ENCODE measurements around the gene TDRD7. TPM values are rescaled to one million over a fixed set of nuclear protein-coding genes. Genes with fewer than 3 reads are reported as not detected.

The TDRD7 gene
- total and polyA plus RNA-seq, 2 of the 8 experiments (the other 6 are each of a cell fraction or from before 2014, with no cell fraction given): 1.2 to 2.3 TPM

DNA sequence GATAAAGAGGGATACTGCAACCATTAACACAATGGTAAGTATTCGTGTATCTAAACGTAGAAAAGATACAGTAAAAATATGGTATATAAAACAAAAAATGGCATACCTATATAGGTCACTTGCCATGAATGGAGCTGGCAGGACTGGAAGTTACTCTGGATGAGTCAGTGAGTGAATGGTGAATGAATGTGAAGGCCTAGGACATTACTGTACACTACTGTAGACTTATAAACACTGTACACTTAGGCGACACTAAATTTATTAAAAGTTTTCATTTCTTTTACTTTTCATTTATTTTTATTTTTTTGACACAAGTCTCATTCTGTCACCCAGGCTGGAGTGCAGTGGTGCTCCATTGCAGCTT is 14.1 kb downstream of the TDRD7 start:
- FAIRE-seq (no peak), DNase-seq (ENCODE audit: low read depth in 1 of 2, low spot score in 2 of 2) (no peak)
- Histone ChIP-seq H3K23me2 (ENCODE audit: low read depth, low read length) (no peaks in the 10 kb centered on the region), H2BK15ac (ENCODE audit: low read length) (no peak overlapping the region), H3K27ac (ENCODE audit: low read depth, low read length) (no peak overlapping the region), H4K20me1 (replicated peaks in 1 of 2; ENCODE audit: control insufficient read depth in 1 of 2, insufficient read depth in 2 of 2, low read length in 2 of 2) (no peaks in the 10 kb centered on the region), H2AFZ (ENCODE audit: low read length) (no peak overlapping the region), H2AK5ac (ENCODE audit: low read depth, low read length) (no peak overlapping the region), H3K9ac (replicated peaks in 1 of 4; ENCODE audit: extremely low read depth in 1 of 4, low read depth in 3 of 4, low read length in 3 of 4) (no peak overlapping the region), H3K4me2 (ENCODE audit: insufficient read depth in 1 of 2, low read depth in 2 of 2, low read length in 2 of 2) (no peak overlapping the region), H3K9me3 (ENCODE audit: insufficient read depth in 2 of 2, low read depth in 1 of 2, low read length in 1 of 2) (no peaks in the 10 kb centered on the region), H3K4me3 (ENCODE audit: extremely low read depth in 1 of 4, insufficient read depth in 2 of 4, low read depth in 3 of 4, low read length in 4 of 4) (no peak overlapping the region), H3K4ac (replicated peaks; ENCODE audit: insufficient read length, low read depth, low read length) (no peak overlapping the region), H3K4me1 (replicated peaks in 1 of 4; ENCODE audit: control insufficient read depth in 3 of 4, insufficient read depth in 4 of 4, low read length in 3 of 4) (no peaks in the 10 kb centered on the region), H4K5ac (ENCODE audit: insufficient read length, low read depth, low read length) (no peak overlapping the region), H4K8ac (ENCODE audit: extremely low read depth, insufficient read depth, low read length) (no peak overlapping the region), H3K36me3 (ENCODE audit: control insufficient read depth in 2 of 4, insufficient read depth in 4 of 4, low read length in 3 of 4) (no peaks in the 10 kb centered on the region), H3K18ac (ENCODE audit: extremely low read depth, low read length) (no peak overlapping the region), H3K23ac (ENCODE audit: insufficient read length) (no peak overlapping the region), H3K79me1 (ENCODE audit: low read depth, low read length) (no peaks in the 10 kb centered on the region), H2BK5ac (ENCODE audit: low read depth, low read length) (no peak overlapping the region), H3K56ac (replicated peaks; ENCODE audit: insufficient read length, low read depth, low read length) (no peak overlapping the region), H4K91ac (replicated peaks; ENCODE audit: insufficient read length, low read length) (no peak overlapping the region), H3K27me3 (replicated peaks in 1 of 4; ENCODE audit: control insufficient read depth in 3 of 4, extremely low read depth in 1 of 4, insufficient read depth in 3 of 4, low read length in 3 of 4) (no peaks in the 10 kb centered on the region), H2BK12ac (ENCODE audit: low read depth, low read length) (no peak overlapping the region), H3K14ac (ENCODE audit: insufficient read length) (no peak overlapping the region), H2BK120ac (replicated peaks; ENCODE audit: low read depth, low read length) (no peak overlapping the region), H3K79me2 (ENCODE audit: control insufficient read depth in 1 of 2, insufficient read depth in 2 of 2, low read length in 2 of 2) (no peaks in the 10 kb centered on the region), H2BK20ac (ENCODE audit: low read length) (no peak overlapping the region)
- ChIA-PET POLR2A (ENCODE audit: partially characterized antibody) (no interaction called here), CTCF (ENCODE audit: partially characterized antibody) (interaction anchor here (0.7 to 1.0 kb wide), 4 partner anchors 9 to 191 kb away, joined by 3 read pairs; partner anchors contain the start of gene TDRD7)
- 89% methylated on average over 3 of the region's 3 CpGs; no CpG with 5 or more reads in 1 of the 2 experiments for WGBS, 2 experiments (ENCODE audit: extremely low coverage in 1 of 2, insufficient coverage in 1 of 2, insufficient read length in 1 of 2, insufficient replicate concordance in 2 of 2, low coverage in 1 of 2, low lambda C conversion rate in 2 of 2, missing lambda C conversion rate in 1 of 2)
- no peak for TF ChIP-seq HDAC2 (IDR thresholded peaks at IDR 0.05; ENCODE audit: borderline replicate concordance in 1 of 2, low read depth in 2 of 2, low read length in 2 of 2)
- TF ChIP-seq CTCF (IDR thresholded peaks at IDR 0.05; ENCODE audit: control extremely low read depth in 1 of 3, insufficient read depth in 1 of 3, low read depth in 1 of 3, low read length in 3 of 3): no peak
- TF ChIP-seq YY1 (IDR thresholded peaks at IDR 0.05; ENCODE audit: low read depth, low read length): no peak
- TF ChIP-seq SIX5 (IDR thresholded peaks at IDR 0.05; ENCODE audit: low read depth, low read length): no peak
- no peak for TF ChIP-seq ASH2L (IDR thresholded peaks at IDR 0.05; ENCODE audit: low read length)
- TF ChIP-seq, protein P1, sequence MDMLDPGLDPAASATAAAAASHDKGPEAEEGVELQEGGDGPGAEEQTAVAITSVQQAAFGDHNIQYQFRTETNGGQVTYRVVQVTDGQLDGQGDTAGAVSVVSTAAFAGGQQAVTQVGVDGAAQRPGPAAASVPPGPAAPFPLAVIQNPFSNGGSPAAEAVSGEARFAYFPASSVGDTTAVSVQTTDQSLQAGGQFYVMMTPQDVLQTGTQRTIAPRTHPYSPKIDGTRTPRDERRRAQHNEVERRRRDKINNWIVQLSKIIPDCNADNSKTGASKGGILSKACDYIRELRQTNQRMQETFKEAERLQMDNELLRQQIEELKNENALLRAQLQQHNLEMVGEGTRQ (IDR thresholded peaks at IDR 0.05; ENCODE audit: low read length): no peak
- TF ChIP-seq, protein P2, sequence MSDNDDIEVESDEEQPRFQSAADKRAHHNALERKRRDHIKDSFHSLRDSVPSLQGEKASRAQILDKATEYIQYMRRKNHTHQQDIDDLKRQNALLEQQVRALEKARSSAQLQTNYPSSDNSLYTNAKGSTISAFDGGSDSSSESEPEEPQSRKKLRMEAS (IDR thresholded peaks at IDR 0.05): no peak
- TF ChIP-seq TBP (IDR thresholded peaks at IDR 0.05; ENCODE audit: low read depth, low read length): no peak
- TF ChIP-seq RXRA (IDR thresholded peaks at IDR 0.05; ENCODE audit: insufficient read depth, low read depth, low read length): no peak
- no peak for TF ChIP-seq SP4 (IDR thresholded peaks at IDR 0.05; ENCODE audit: low read length)
- no peak for TF ChIP-seq MAFK (IDR thresholded peaks at IDR 0.05; ENCODE audit: low read depth, low read length)

Measured in H1 (cell line).